ENCODE measurements around the gene LRBA. TPM values are rescaled to one million over a fixed set of nuclear protein-coding genes. Genes with fewer than 3 reads are reported as not detected.
"Not testable (repeated sequence)": the region's sequence is repeated elsewhere in the genome, so short reads cannot be mapped to it uniquely, and the experiment has no call there.

Gene LRBA
- total RNA-seq, 4 donors from 2014 or later: 28.0 to 51.5 (median 30.9) TPM

DNA sequence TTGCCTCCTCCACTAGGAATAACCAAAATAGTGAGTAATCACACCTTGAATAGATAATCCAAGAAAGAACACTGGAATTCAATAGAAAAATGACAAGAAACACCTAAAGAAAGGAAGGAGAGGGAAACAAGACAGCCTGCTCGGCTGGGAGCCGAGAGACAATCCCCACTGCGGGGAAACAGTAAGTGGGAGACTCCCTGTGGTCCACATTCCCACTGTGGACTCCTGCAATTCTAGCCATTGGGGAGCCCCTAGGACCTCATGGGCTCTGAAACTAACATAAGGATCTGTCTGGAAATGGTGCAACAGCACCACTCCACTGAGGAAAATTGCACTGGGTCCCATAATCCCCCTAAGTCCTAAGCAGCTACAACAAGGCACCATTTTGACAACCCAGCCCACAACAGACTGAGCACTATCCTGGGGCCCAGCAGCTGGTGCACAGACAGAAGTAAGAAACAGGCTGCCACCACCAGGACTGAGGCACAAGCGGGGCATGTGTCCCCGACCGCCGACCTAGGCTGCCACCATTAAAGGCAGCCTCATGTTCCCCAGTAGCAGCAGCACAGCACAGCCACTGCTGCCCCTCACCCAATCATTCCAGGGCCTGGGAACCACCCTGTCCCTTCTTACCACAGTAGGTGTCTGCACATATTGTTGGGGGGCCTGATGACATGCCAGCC lies 14.2 kb downstream of the LRBA start:
- DNase-seq (ENCODE audit: low spot score): no peak

DNA sequence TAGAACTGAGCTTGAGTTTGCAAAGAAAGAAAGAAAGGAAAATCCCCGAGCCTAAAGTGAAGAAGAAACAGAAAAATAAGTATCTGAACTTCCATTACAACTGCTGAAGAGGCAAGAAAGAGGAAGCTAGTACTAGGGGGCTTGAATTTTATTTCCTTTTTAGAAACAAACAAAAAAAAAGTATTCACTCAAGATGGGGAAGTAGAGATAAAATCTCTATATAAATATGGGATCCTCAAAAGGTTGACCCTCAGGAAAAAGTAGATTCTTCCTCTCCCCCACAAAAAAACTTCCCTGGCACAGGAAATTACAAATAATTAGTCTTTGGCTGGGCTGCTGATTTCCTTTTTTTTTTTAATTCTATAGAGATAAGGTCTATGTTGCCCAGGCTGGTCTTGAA lies 16.0 kb downstream of the LRBA start:
- no peak for ATAC-seq (ENCODE audit: low FRiP score)
- no peak for DNase-seq (ENCODE audit: low spot score)
- TF ChIP-seq, protein P1, sequence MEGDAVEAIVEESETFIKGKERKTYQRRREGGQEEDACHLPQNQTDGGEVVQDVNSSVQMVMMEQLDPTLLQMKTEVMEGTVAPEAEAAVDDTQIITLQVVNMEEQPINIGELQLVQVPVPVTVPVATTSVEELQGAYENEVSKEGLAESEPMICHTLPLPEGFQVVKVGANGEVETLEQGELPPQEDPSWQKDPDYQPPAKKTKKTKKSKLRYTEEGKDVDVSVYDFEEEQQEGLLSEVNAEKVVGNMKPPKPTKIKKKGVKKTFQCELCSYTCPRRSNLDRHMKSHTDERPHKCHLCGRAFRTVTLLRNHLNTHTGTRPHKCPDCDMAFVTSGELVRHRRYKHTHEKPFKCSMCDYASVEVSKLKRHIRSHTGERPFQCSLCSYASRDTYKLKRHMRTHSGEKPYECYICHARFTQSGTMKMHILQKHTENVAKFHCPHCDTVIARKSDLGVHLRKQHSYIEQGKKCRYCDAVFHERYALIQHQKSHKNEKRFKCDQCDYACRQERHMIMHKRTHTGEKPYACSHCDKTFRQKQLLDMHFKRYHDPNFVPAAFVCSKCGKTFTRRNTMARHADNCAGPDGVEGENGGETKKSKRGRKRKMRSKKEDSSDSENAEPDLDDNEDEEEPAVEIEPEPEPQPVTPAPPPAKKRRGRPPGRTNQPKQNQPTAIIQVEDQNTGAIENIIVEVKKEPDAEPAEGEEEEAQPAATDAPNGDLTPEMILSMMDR (IDR thresholded peaks at IDR 0.05): no peak

More for the DNA sequence above, 14.2 kb downstream of the LRBA start:
- TF ChIP-seq, protein P1 (IDR thresholded peaks at IDR 0.05): no peak
- no peak for ATAC-seq (ENCODE audit: low FRiP score)

DNA sequence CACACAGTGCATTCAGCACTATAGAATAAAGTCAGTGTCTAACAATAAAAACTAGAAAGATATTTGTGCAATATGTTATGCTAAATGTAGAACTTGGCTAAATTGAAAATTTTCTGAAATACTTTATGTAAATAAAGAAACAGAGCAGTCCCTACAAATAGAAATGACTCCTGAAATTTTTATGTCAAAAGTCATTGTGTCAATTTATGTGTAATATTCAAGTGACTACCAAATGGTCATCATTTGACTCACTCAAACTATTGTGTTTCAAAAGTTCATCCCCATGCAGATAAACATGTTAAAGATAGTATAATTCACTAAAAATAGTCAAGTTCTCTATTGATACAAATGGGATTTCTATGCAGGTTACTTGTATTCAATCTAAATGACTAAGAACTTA lies 17.9 kb downstream of the LRBA start:
- TF ChIP-seq, protein P1 (IDR thresholded peaks at IDR 0.05): no peak
- DNase-seq (ENCODE audit: low spot score): no peak
- ATAC-seq (ENCODE audit: low FRiP score): no peak

DNA sequence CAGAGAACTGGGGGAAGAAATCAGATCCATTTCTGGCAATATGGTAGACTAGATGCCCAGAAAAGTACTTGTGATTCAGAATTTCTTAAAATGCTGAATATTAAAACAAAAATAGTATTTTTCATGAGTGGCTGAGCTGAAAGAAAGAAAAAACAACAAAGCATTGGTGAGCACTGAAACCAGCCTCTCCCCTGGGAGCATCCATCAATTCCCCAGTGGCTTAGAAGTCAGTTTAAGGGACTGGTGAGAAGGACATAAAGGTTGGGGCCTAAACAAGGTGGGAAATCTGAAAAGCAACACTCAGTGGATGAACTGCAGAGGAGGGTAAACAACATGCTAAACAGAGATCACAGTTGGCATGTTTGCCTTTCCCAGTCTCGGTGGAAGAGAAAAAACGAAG lies 20.4 kb downstream of the LRBA start:
- DNase-seq (ENCODE audit: low spot score) (no peak), ATAC-seq (ENCODE audit: low FRiP score) (no peak)
- TF ChIP-seq, protein P1 (IDR thresholded peaks at IDR 0.05): no peak

DNA sequence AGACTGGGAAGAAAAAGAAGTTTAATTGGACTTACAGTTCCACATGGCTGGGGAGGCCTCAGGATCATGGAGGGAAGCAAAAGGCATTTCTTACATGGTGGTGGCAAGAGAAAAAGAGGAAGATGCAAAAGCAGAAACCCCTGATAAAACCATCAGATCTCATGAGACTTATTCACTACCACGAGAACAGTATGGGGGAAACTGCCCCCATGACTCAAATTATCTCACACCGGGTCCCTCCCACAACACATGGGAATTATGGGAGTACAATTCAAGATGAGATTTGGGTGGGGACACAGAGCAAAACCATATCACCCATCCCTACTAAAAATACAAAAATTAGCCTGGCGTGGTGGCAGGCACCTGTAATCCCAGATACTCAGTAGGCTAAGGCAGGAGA lies 21.5 kb downstream of the LRBA start:
- DNase-seq (ENCODE audit: low spot score); ATAC-seq (ENCODE audit: low FRiP score): not testable (repeated sequence)

DNA sequence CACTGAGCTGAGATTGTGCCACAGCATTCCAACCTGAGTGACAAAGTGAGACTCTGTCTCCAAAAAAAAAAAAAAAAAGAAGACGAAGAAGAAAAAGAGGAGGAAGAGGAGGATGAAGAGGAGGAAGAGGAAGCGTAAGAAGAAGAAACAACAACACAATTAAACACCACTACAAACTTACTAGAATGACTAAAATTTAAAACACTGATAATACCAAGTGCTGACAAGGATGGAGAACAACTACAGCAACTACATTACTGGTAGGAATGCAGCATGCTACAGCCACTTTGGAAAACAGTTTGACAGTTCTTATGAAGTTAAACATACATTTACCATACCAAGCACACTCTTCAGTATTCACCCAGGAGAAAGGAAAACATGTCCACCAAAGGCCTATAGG lies 24.1 kb downstream of the LRBA start:
- DNase-seq (ENCODE audit: low spot score) (no peak), ATAC-seq (ENCODE audit: low FRiP score) (no peak)
- TF ChIP-seq, protein P1 (IDR thresholded peaks at IDR 0.05): no peak

DNA sequence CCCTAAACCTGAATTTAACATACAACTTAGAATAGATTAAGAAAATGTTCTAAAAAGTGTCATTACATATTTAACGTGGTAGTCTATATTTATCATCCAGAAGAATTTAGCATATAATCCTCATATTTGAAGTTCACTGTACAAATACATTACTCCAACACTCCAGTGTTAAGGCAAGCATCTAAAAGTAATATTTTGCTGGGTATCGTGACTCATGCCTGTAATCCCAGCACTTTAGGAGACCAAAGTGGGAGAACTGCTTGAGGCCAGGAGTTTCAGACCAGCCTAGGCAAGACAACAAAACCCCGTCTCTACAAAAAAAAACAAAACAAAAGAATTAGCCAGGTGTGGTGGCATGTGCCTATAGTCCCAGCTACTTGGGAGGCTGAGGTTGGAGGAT lies 24.8 kb downstream of the LRBA start:
- no peak for DNase-seq (ENCODE audit: low spot score)
- TF ChIP-seq, protein P1 (IDR thresholded peaks at IDR 0.05): no peak
- ATAC-seq (ENCODE audit: low FRiP score): no peak
